ENCODE data around the gene PRRX2.

The PRRX2 gene

GRCh38 chr9:129720181-129720864 is 54.9 kb downstream of the PRRX2 start:
- no peaks in the 10 kb centered on the region for H3K9me3 ChIP-seq (ENCODE audit: control insufficient read depth, insufficient read depth, low read length)
- no peaks in the 10 kb centered on the region for H3K27me3 ChIP-seq (ENCODE audit: control insufficient read depth, insufficient read depth, low read length)
- H3K4me1 ChIP-seq (ENCODE audit: control insufficient read depth, insufficient read depth, low read length) = no peaks in the 10 kb centered on the region
- no peak overlapping the region for H3K9ac ChIP-seq (ENCODE audit: low read depth, low read length)
- no peak overlapping the region for H3K4me3 ChIP-seq (ENCODE audit: low read depth, low read length)
- H3K36me3 ChIP-seq (ENCODE audit: control insufficient read depth, insufficient read depth, low read length) = no peaks in the 10 kb centered on the region

GRCh38 chr9:129720865-129721545 is 55.6 kb downstream of the PRRX2 start:
- Histone ChIP-seq H3K9me3 (ENCODE audit: control insufficient read depth, insufficient read depth, low read length) (no peaks in the 10 kb centered on the region), H3K4me3 (ENCODE audit: low read depth, low read length) (no peak overlapping the region), H3K9ac (ENCODE audit: low read depth, low read length) (no peak overlapping the region), H3K4me1 (ENCODE audit: control insufficient read depth, insufficient read depth, low read length) (no peaks in the 10 kb centered on the region), H3K27me3 (ENCODE audit: control insufficient read depth, insufficient read depth, low read length) (no peaks in the 10 kb centered on the region), H3K36me3 (ENCODE audit: control insufficient read depth, insufficient read depth, low read length) (no peaks in the 10 kb centered on the region)

DNA sequence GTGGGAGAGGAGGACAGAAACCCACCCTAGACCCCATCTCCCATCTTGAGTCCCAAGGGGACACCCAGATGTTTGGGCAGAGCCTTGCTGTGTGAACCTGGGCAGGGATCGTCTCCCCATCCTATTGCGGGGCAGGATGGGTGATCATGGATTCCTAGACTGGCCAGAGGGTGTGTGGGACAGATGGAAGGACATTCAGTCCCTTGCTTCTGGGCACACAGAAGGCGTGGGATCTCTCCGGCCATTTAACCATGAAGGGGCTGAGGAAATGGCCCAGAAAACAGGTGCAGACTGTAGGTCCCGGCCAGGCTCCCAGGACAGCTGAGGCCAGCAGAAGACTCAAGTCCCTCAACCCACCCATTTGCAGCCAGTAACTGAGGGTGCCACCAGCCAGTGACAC is 57.5 kb downstream of the PRRX2 start:
- H3K4me3 ChIP-seq (ENCODE audit: low read depth, low read length) = no peak overlapping the region
- no peaks in the 10 kb centered on the region for H3K36me3 ChIP-seq (ENCODE audit: control insufficient read depth, insufficient read depth, low read length)
- no peak overlapping the region for H3K9ac ChIP-seq (ENCODE audit: low read depth, low read length)
- no peaks in the 10 kb centered on the region for H3K9me3 ChIP-seq (ENCODE audit: control insufficient read depth, insufficient read depth, low read length)
- no peaks in the 10 kb centered on the region for H3K4me1 ChIP-seq (ENCODE audit: control insufficient read depth, insufficient read depth, low read length)
- H3K27me3 ChIP-seq (ENCODE audit: control insufficient read depth, insufficient read depth, low read length) = no peaks in the 10 kb centered on the region

DNA sequence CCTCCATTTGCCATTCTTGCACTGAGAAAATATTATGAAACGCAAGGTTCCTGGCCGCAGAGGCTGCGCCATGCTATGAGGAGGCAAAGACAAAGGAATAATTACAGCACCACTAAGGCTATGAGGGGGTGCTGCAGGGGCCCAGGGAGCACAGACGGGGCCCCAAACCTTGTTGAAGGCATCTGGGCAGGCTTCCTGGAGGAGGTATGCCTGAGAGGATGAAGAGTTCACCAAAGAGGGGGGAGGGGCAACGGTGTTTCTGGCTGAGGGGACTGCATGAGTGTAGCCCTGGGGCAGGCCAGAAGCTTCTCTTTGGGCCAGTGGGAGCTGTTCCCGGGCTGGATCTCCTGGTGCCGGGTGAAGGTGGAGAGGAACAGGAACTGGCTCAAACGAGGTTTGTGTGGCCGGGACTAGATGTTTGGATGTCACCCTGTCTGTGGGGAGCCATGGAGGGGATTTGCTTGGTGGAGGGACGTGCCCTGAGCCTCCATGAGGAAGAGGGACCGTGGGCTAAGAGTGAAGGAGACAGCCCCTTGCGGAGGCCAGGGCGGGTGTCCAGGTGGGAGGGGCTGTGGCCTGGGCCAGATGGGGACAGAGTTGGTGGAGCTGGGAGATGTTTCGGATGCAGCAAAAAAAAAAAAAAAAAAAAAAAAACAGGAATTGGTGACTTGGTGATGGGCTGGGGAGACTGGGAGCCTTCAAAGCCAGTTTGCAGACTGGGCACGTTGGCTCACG is 59.2 kb downstream of the PRRX2 start:
- Histone ChIP-seq H3K9me3 (ENCODE audit: control insufficient read depth, insufficient read depth, low read length) (no peaks in the 10 kb centered on the region), H3K27me3 (ENCODE audit: control insufficient read depth, insufficient read depth, low read length) (no peaks in the 10 kb centered on the region), H3K4me3 (ENCODE audit: low read depth, low read length) (no peak overlapping the region), H3K36me3 (ENCODE audit: control insufficient read depth, insufficient read depth, low read length) (no peaks in the 10 kb centered on the region), H3K4me1 (ENCODE audit: control insufficient read depth, insufficient read depth, low read length) (no peaks in the 10 kb centered on the region), H3K9ac (ENCODE audit: low read depth, low read length) (no peak overlapping the region)

DNA sequence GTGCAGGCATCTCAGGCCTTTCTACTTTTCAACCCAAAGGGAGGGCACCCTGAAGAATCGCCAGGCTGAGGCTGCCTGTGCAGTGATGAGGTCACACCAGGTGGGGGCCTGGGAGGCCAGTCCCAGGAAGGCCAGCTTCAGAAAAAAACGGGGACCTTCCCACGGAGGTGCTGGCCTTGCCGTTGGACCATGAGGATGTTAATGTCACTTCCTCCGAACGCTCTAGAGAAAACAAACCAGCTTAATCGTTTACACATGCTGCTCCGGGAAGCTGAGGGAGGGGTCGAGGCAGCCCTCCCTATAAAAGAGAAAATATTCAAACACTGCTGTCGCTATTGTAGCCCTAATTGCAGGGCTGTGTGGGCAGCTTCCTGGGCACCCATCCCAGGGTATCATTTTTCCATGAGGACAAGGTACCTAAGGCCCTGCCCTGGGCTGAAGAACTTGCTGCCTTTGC is 60.4 kb downstream of the PRRX2 start:
- Histone ChIP-seq H3K9ac (ENCODE audit: low read depth, low read length) (no peak overlapping the region), H3K36me3 (ENCODE audit: control insufficient read depth, insufficient read depth, low read length) (no peaks in the 10 kb centered on the region), H3K4me3 (ENCODE audit: low read depth, low read length) (no peak overlapping the region), H3K27me3 (ENCODE audit: control insufficient read depth, insufficient read depth, low read length) (no peaks in the 10 kb centered on the region), H3K4me1 (ENCODE audit: control insufficient read depth, insufficient read depth, low read length) (no peaks in the 10 kb centered on the region), H3K9me3 (ENCODE audit: control insufficient read depth, insufficient read depth, low read length) (no peaks in the 10 kb centered on the region)

- Histone ChIP-seq H3K4me1 (ENCODE audit: control insufficient read depth, insufficient read depth, low read length) (no peaks in the 10 kb centered on the region), H3K9ac (ENCODE audit: low read depth, low read length) (no peak overlapping the region), H3K36me3 (ENCODE audit: control insufficient read depth, insufficient read depth, low read length) (no peaks in the 10 kb centered on the region), H3K9me3 (ENCODE audit: control insufficient read depth, insufficient read depth, low read length) (no peaks in the 10 kb centered on the region), H3K4me3 (ENCODE audit: low read depth, low read length) (no peak overlapping the region), H3K27me3 (ENCODE audit: control insufficient read depth, insufficient read depth, low read length) (no peaks in the 10 kb centered on the region)
These were observed 61.1 kb downstream of the PRRX2 start for GRCh38 chr9:129726322-129727160.

GRCh38 chr9:129728744-129729143 is 63.3 kb downstream of the PRRX2 start:
- H3K4me1 ChIP-seq (ENCODE audit: control insufficient read depth, insufficient read depth, low read length) = no peaks in the 10 kb centered on the region
- H3K9ac ChIP-seq (ENCODE audit: low read depth, low read length) = no peak overlapping the region
- no peaks in the 10 kb centered on the region for H3K9me3 ChIP-seq (ENCODE audit: control insufficient read depth, insufficient read depth, low read length)
- no peaks in the 10 kb centered on the region for H3K27me3 ChIP-seq (ENCODE audit: control insufficient read depth, insufficient read depth, low read length)
- no peak overlapping the region for H3K4me3 ChIP-seq (ENCODE audit: low read depth, low read length)
- no peaks in the 10 kb centered on the region for H3K36me3 ChIP-seq (ENCODE audit: control insufficient read depth, insufficient read depth, low read length)

DNA sequence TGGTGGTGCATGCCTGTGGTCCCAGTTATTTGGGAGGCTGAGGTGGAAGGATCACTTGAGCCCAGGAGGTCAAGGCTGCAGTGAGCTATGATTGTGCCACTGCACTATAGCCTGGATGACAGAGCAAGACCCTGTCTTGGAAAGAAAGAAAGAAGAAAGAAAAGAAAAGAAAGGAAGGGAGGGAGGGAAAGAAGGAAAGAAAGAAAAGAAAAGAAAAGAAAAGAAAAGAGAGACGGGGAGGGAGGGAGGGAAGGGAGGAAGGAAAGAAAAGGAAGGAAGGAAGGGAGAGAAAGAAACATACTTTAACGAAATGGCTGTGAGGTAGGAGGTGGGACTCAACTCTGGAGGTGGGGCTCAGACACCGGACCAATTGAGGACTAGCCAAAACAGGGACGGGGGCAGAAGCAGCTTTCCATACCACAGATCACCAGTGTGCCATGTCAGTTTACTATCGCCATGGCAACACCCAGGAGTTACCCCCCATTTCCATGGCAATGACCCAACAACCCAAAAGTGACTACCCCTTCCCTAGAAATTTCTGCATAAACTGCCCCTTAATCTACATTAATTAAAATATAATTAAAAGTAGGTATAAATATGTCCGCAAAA is 66.1 kb downstream of the PRRX2 start:
- Histone ChIP-seq H3K36me3 (ENCODE audit: control insufficient read depth, insufficient read depth, low read length) (no peaks in the 10 kb centered on the region), H3K27me3 (ENCODE audit: control insufficient read depth, insufficient read depth, low read length) (no peaks in the 10 kb centered on the region), H3K4me1 (ENCODE audit: control insufficient read depth, insufficient read depth, low read length) (no peaks in the 10 kb centered on the region), H3K9ac (ENCODE audit: low read depth, low read length) (no peak overlapping the region), H3K4me3 (ENCODE audit: low read depth, low read length) (no peak overlapping the region), H3K9me3 (ENCODE audit: control insufficient read depth, insufficient read depth, low read length) (no peaks in the 10 kb centered on the region)

DNA sequence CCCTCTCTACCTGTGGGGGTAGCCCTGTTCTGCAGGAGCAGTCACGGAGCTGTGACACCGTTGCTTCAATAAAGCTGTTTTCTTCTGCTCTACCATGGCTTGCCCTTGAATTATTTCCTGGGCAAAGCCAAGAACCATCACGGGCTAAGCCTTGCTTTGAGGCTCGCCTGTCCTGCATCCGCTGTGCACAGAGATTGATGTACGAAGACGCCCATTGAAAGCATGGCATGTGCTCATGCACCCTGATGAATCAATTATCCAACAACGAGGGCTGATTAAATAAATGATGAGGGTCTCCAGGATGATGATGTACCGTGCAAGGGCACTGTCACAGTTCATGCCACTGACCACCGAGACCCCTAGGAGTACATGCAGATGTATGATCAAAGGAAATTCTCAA is 66.7 kb downstream of the PRRX2 start:
- Histone ChIP-seq H3K9me3 (ENCODE audit: control insufficient read depth, insufficient read depth, low read length) (no peaks in the 10 kb centered on the region), H3K36me3 (ENCODE audit: control insufficient read depth, insufficient read depth, low read length) (no peaks in the 10 kb centered on the region), H3K4me3 (ENCODE audit: low read depth, low read length) (no peak overlapping the region), H3K9ac (ENCODE audit: low read depth, low read length) (no peak overlapping the region), H3K27me3 (ENCODE audit: control insufficient read depth, insufficient read depth, low read length) (no peaks in the 10 kb centered on the region), H3K4me1 (ENCODE audit: control insufficient read depth, insufficient read depth, low read length) (no peaks in the 10 kb centered on the region)

DNA sequence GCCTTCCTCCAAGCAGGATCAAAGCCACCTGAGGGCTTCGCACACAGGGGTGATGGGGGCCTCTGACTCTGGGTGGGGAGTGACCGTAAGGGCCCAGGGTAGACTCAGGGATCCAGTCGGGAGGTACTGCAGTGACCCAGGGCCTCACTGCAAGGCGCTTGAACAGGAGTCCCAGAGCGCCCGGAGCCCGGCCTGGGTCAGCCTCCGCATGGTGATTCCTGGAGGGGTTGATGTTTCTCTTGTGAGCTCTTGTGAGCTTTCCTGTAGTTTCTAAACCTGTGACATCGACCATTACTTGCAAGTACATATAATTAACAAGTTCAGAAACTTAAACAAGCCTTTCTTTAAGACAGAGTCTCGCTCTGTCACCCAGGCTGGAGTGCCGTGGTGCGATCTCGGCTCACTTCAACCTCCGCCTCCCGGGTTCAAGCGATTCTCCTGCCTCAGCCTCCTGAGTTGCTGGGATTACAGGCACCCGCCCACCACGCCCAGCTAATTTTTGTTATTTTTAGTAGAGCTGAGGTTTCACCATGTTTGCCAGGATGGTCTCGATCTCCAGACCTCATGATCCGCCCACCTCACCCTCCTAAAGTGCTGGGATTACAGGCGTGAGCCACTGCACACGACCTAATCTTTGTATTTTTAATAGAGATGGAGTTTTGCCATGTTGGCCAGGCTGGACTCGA is 67.6 kb downstream of the PRRX2 start:
- no peak overlapping the region for H3K4me3 ChIP-seq (ENCODE audit: low read depth, low read length)
- H3K9ac ChIP-seq (ENCODE audit: low read depth, low read length) = no peak overlapping the region

DNA sequence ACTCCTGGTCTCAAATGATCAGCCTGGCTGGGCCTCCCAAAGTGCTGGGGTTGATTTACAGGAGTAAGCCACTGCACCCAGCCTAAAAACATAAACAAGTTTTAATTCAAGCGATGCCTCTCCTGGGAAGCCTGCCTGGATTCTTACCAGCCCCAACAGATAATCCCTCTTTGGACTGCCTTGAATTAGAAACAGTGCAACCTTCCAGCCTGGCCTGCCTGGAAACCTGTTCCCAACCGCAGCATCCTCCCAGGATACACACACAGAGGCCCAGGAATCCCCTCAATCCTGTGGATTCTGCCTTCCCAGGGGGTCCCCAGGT is 68.1 kb downstream of the PRRX2 start:
- no peaks in the 10 kb centered on the region for H3K27me3 ChIP-seq (ENCODE audit: control insufficient read depth, insufficient read depth, low read length)
- H3K9ac ChIP-seq (ENCODE audit: low read depth, low read length) = no peak overlapping the region
- H3K4me1 ChIP-seq (ENCODE audit: control insufficient read depth, insufficient read depth, low read length) = no peaks in the 10 kb centered on the region
- H3K9me3 ChIP-seq (ENCODE audit: control insufficient read depth, insufficient read depth, low read length) = no peaks in the 10 kb centered on the region
- H3K4me3 ChIP-seq (ENCODE audit: low read depth, low read length) = no peak overlapping the region
- no peaks in the 10 kb centered on the region for H3K36me3 ChIP-seq (ENCODE audit: control insufficient read depth, insufficient read depth, low read length)

More for the DNA sequence above, 67.6 kb downstream of the PRRX2 start:
- H3K4me1 ChIP-seq (ENCODE audit: control insufficient read depth, insufficient read depth, low read length) = no peaks in the 10 kb centered on the region
- no peaks in the 10 kb centered on the region for H3K36me3 ChIP-seq (ENCODE audit: control insufficient read depth, insufficient read depth, low read length)
- no peaks in the 10 kb centered on the region for H3K27me3 ChIP-seq (ENCODE audit: control insufficient read depth, insufficient read depth, low read length)
- H3K9me3 ChIP-seq (ENCODE audit: control insufficient read depth, insufficient read depth, low read length) = no peaks in the 10 kb centered on the region

Measured in iPS-15b (cell line).